HepG2 (cell line): ENCODE data around the gene CMIP. TPM values are rescaled to one million over a fixed set of nuclear protein-coding genes. Genes with fewer than 3 reads are reported as not detected.

Experiments used
- GTF2F1 ChIP-seq: fragments of 150-350 bp; IDR thresholded peaks from 2 replicates; pipeline ENCODE4 v1.6.1; 2014; ENCODE audit warnings: low read length
- GTF3A ChIP-seq: sonication (generic); formaldehyde crosslinking; conservative IDR thresholded peaks from 2 replicates; pipeline ENCODE4 v1.4.0; 2020; ENCODE audit warnings: mild to moderate bottlenecking, missing genetic modification reagents
- KDM5A ChIP-seq: fragments of 200-600 bp; sonication (generic); IDR thresholded peaks from 2 replicates; pipeline ENCODE4 v1.7.0; 2018; ENCODE audit warnings: antibody characterized with exemption, mild to moderate bottlenecking, low read length, borderline replicate concordance
- RXRB ChIP-seq: IDR thresholded peaks from 2 replicates; pipeline ENCODE4 v1.6.1; 2016; ENCODE audit warnings: borderline replicate concordance, missing genetic modification reagents, missing compliant biosample characterization
- SOX13 ChIP-seq, 3 experiments: fragments of 450-650 bp in 1 of 3; sonication (generic) in 1 of 3; formaldehyde crosslinking in 1 of 3; IDR thresholded peaks in 2 of 3; conservative IDR thresholded peaks in 1 of 3; 2 replicates each; pipeline versions ENCODE4 v1.5.0 to v1.6.1; 2016 to 2020; ENCODE audit warnings: antibody characterized with exemption in 1 of 3, mild to moderate bottlenecking in 1 of 3, missing compliant biosample characterization in 1 of 3, missing genetic modification reagents in 1 of 3, moderate library complexity in 1 of 3
- ZBTB3 ChIP-seq: sonication (generic); formaldehyde crosslinking; IDR thresholded peaks from 2 replicates; pipeline ENCODE4 v1.4.0; 2020; ENCODE audit warnings: low read depth, mild to moderate bottlenecking, moderate library complexity, missing genetic modification reagents, borderline replicate concordance
- ZFAT ChIP-seq: sonication (generic); formaldehyde crosslinking; conservative IDR thresholded peaks from 2 replicates; pipeline ENCODE4 v1.8.1; 2023; ENCODE audit warnings: missing genetic modification reagents, inconsistent platforms
- ZNF432 ChIP-seq: sonication (generic); formaldehyde crosslinking; IDR thresholded peaks from 2 replicates; pipeline ENCODE4 v1.5.0; 2020; ENCODE audit warnings: missing genetic modification reagents, mild to moderate bottlenecking, borderline replicate concordance
- ZNF496 ChIP-seq: sonication (generic); formaldehyde crosslinking; IDR thresholded peaks from 2 replicates; pipeline ENCODE4 v1.8.1; 2023; ENCODE audit warnings: mild to moderate bottlenecking, moderate library complexity, missing genetic modification reagents; ENCODE audit not compliant: insufficient replicate concordance
- ZNF552 ChIP-seq: sonication (generic); formaldehyde crosslinking; IDR thresholded peaks from 2 replicates; pipeline ENCODE4 v1.9.0; 2022; ENCODE audit warnings: missing genetic modification reagents, mild to moderate bottlenecking, borderline replicate concordance
- ZNF572 ChIP-seq: sonication (generic); formaldehyde crosslinking; IDR thresholded peaks from 2 replicates; pipeline ENCODE4 v1.5.1; 2020; ENCODE audit warnings: mild to moderate bottlenecking, missing genetic modification reagents
- ZNF644 ChIP-seq: IDR thresholded peaks from 2 replicates; pipeline ENCODE4 v1.6.1; 2016; ENCODE audit warnings: low read depth
- polyA plus RNA-seq, 8 experiments: library from polyadenylated mRNA; depleted of rRNA in 3 of 8; stranded (reverse) in 7 of 8; unstranded in 1 of 8; fragments of >200 nt; fragmentation: Illumina TruSeq in 4 of 8; extraction: Trizol in 4 of 8; gene quantifications; 2 replicates each; pipeline versions ENCODE4 v1.2.1 to v1.2.3, GENCODE V29; 2011 to 2016; ENCODE audit warnings: low read depth in 4 of 8, missing spikeins in 1 of 8, mixed read lengths in 1 of 8; ENCODE audit not compliant: insufficient read depth in 1 of 8
- total RNA-seq, 5 experiments: library from RNA; depleted of rRNA; stranded (reverse); fragments of >200 nt; fragmentation: Illumina TruSeq; extraction: Trizol; gene quantifications; 2 replicates each; pipeline ENCODE4 v1.2.3, GENCODE V29; 2016; ENCODE audit warnings: low read depth in 1 of 5
- TF ChIP-seq, protein P1 (sequence below), 2 experiments: sonication (generic) in 1 of 2; formaldehyde crosslinking in 1 of 2; IDR thresholded peaks; 2 replicates each; pipeline versions ENCODE4 v1.4.0 to v1.6.1; 2018 to 2020; ENCODE audit warnings: missing genetic modification reagents in 2 of 2, borderline replicate concordance in 1 of 2, low read depth in 1 of 2, mild to moderate bottlenecking in 1 of 2, missing biosample characterization in 1 of 2
- TF ChIP-seq, protein P2 (sequence below): IDR thresholded peaks from 2 replicates; pipeline ENCODE4 v1.6.1; 2016; ENCODE audit warnings: control low read depth
- TF ChIP-seq, protein P3 (sequence below): sonication (generic); formaldehyde crosslinking; IDR thresholded peaks from 2 replicates; pipeline ENCODE4 v1.4.0; 2020; ENCODE audit warnings: missing genetic modification reagents

The CMIP gene
- total and polyA plus RNA-seq, 2 of the 13 experiments (the other 11 are each of a cell fraction or from before 2014, with no cell fraction given), result 10.9 to 18.1 TPM

DNA sequence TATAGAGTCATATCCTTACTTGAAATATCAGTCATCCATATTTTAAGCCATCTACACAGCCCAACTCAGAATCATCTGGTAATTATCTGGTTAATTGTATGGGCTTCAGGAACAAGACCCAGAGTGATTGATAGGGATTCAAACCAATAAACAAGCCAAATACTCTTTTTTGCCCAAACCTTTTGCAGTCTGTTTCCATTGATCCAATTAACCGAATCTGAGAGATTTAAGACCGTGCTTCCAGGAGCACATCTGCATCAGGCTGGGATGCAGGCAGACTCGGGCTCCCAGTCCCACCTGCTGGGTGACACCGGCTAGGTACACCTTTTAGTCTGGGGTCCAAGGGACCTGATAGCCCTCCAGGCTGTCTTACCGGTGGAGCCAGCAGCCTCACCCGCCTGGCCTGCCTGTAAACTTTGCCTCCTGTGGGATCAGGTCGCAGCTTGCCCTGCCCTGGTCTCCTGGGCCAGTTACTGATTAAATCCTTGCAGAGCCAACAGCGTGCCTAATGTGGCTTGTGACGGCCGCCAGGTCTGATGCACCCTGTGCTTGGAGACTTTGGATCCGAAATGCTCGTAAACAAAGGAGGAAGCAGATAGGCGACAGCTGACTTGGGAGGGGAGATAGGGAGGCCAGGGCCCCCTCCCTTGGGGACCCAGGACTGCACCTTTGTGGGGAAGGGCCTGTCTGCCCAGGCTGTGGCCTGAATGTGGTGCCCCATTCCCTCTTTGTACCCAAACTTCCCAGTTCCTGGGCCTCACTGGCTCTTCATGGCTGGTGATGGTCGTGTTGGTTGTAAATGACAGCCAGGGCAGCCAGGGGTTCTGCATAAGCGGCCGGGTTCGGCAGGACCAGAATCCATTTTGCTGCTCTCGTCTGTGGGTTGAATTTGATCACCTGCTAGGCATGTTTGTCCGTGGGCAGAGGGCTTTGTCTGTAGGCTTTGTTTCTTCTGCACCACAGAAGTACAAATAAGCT is 3.8 kb downstream of the CMIP start (continued):
- peak; percentile 96 for TF ChIP-seq RXRB (CRISPR knock-in tag)
- TF ChIP-seq ZNF572, result peak; percentile 97
- no peak for TF ChIP-seq ZNF432 (CRISPR knock-in tag)
- TF ChIP-seq GTF2F1, result 0 out of 2 replicates have a peak, but pooled peaks have one; percentile 42
- peak; percentile 17; the same call in 1 of the 2 replicates for TF ChIP-seq SOX13 (IDR thresholded peaks at IDR 0.05)
- TF ChIP-seq SOX13 (CRISPR knock-in tag; conservative IDR thresholded peaks at IDR 0.05 in 1 of 2, IDR thresholded peaks at IDR 0.05 in 1 of 2), result peak in 1 of 2 experiments; percentile 93; a peak in 2 of 4 replicates
- no peak for TF ChIP-seq ZFAT (CRISPR knock-in tag)
- TF ChIP-seq, protein P1, sequence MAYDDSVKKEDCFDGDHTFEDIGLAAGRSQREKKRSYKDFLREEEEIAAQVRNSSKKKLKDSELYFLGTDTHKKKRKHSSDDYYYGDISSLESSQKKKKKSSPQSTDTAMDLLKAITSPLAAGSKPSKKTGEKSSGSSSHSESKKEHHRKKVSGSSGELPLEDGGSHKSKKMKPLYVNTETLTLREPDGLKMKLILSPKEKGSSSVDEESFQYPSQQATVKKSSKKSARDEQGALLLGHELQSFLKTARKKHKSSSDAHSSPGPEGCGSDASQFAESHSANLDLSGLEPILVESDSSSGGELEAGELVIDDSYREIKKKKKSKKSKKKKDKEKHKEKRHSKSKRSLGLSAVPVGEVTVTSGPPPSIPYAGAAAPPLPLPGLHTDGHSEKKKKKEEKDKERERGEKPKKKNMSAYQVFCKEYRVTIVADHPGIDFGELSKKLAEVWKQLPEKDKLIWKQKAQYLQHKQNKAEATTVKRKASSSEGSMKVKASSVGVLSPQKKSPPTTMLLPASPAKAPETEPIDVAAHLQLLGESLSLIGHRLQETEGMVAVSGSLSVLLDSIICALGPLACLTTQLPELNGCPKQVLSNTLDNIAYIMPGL (CRISPR knock-in tag; IDR thresholded peaks at IDR 0.05; ENCODE audit: borderline replicate concordance in 1 of 2, low read depth in 1 of 2), result peak; percentile 70 to 98; a peak in 3 of 4 replicates
- TF ChIP-seq, protein P2, sequence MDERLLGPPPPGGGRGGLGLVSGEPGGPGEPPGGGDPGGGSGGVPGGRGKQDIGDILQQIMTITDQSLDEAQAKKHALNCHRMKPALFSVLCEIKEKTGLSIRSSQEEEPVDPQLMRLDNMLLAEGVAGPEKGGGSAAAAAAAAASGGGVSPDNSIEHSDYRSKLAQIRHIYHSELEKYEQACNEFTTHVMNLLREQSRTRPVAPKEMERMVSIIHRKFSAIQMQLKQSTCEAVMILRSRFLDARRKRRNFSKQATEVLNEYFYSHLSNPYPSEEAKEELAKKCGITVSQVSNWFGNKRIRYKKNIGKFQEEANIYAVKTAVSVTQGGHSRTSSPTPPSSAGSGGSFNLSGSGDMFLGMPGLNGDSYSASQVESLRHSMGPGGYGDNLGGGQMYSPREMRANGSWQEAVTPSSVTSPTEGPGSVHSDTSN (CRISPR knock-in tag), result no peak
- TF ChIP-seq KDM5A, result peak; percentile 52; the same call in 1 of the 2 replicates
- TF ChIP-seq, protein P3, sequence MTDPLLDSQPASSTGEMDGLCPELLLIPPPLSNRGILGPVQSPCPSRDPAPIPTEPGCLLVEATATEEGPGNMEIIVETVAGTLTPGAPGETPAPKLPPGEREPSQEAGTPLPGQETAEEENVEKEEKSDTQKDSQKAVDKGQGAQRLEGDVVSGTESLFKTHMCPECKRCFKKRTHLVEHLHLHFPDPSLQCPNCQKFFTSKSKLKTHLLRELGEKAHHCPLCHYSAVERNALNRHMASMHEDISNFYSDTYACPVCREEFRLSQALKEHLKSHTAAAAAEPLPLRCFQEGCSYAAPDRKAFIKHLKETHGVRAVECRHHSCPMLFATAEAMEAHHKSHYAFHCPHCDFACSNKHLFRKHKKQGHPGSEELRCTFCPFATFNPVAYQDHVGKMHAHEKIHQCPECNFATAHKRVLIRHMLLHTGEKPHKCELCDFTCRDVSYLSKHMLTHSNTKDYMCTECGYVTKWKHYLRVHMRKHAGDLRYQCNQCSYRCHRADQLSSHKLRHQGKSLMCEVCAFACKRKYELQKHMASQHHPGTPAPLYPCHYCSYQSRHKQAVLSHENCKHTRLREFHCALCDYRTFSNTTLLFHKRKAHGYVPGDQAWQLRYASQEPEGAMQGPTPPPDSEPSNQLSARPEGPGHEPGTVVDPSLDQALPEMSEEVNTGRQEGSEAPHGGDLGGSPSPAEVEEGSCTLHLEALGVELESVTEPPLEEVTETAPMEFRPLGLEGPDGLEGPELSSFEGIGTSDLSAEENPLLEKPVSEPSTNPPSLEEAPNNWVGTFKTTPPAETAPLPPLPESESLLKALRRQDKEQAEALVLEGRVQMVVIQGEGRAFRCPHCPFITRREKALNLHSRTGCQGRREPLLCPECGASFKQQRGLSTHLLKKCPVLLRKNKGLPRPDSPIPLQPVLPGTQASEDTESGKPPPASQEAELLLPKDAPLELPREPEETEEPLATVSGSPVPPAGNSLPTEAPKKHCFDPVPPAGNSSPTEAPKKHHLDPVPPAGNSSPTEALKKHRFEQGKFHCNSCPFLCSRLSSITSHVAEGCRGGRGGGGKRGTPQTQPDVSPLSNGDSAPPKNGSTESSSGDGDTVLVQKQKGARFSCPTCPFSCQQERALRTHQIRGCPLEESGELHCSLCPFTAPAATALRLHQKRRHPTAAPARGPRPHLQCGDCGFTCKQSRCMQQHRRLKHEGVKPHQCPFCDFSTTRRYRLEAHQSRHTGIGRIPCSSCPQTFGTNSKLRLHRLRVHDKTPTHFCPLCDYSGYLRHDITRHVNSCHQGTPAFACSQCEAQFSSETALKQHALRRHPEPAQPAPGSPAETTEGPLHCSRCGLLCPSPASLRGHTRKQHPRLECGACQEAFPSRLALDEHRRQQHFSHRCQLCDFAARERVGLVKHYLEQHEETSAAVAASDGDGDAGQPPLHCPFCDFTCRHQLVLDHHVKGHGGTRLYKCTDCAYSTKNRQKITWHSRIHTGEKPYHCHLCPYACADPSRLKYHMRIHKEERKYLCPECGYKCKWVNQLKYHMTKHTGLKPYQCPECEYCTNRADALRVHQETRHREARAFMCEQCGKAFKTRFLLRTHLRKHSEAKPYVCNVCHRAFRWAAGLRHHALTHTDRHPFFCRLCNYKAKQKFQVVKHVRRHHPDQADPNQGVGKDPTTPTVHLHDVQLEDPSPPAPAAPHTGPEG, result peak; percentile 83; the same call in 1 of the 2 replicates
- TF ChIP-seq ZNF552, result 0 out of 2 replicates have a peak, but pooled peaks have one; percentile 33
- TF ChIP-seq ZNF644, result peak; percentile 69
- no peak for TF ChIP-seq ZBTB3 (CRISPR knock-in tag)
- TF ChIP-seq ZNF496 (CRISPR knock-in tag), result no peak
- no peak for TF ChIP-seq GTF3A (CRISPR knock-in tag)
